Stimulated activated CD8-positive, alpha-beta memory T cell treated with anti-CD3 and anti-CD28 coated beads, Interleukin-12 subunit alpha, Interleukin-12 subunit beta, amount 100 ng/mL, for 24 hours (primary cell): ENCODE results near the gene C1orf105.

Source experiments
- DNase-seq: peaks from one replicate; pipeline ENCODE4 v3.0.0-alpha.2; 2020; ENCODE audit errors: extremely low read depth

The C1orf105 gene

DNA sequence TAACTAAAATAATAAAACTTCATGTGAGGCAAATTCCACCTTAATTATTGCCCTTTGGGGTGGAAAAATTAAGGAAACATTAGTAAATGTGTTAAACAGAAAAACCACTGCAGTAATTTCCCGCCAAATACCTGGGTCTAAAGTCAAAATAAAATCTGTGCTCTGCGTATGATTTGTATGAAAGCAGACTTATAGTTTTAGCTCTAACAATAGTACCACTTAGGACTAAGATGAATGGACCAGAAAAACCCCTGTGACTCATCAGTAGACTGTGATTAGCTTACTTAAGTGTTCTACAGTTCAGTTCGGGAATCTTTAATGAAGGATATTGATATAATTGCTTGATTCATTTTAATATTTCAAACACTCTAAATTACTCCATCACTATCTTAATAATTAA is 23.3 kb upstream of the C1orf105 start:
- no peak for DNase-seq

DNA sequence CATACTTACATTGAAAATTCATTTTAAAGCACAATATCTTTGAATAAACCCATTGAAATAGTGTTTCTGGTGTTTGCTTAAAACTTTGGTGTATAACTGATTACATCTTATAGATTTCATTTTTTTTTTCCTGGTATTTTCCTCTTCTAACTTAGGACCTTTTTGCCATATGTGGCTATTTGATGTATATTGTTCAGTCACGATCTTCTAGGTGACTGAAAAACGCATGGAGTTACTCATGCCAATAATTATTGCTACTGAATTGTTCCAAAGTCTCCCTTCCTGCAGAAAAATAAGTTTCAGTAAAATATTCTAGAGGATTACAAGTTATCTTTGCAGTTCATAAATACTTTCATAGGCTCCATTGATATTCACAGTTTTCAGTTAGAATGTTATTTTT is 22.9 kb upstream of the C1orf105 start:
- DNase-seq = no peak

- no peak for DNase-seq
Measured at GRCh38 chr1:172398193-172398592, 22.3 kb upstream of the C1orf105 start.

- DNase-seq = no peak
Measured at GRCh38 chr1:172398970-172399755, 21.3 kb upstream of the C1orf105 start.

- DNase-seq = no peak
Measured at GRCh38 chr1:172399756-172400721, 20.4 kb upstream of the C1orf105 start.

- no peak for DNase-seq
Measured at GRCh38 chr1:172400722-172401105, 19.8 kb upstream of the C1orf105 start.

- DNase-seq = no peak
Measured at GRCh38 chr1:172401477-172401876, 19.0 kb upstream of the C1orf105 start.

GRCh38 chr1:172401892-172402291 is 18.6 kb upstream of the C1orf105 start:
- no peak for DNase-seq

GRCh38 chr1:172402878-172403569 is 17.5 kb upstream of the C1orf105 start:
- no peak for DNase-seq

GRCh38 chr1:172404121-172404520 is 16.4 kb upstream of the C1orf105 start:
- DNase-seq = no peak

DNA sequence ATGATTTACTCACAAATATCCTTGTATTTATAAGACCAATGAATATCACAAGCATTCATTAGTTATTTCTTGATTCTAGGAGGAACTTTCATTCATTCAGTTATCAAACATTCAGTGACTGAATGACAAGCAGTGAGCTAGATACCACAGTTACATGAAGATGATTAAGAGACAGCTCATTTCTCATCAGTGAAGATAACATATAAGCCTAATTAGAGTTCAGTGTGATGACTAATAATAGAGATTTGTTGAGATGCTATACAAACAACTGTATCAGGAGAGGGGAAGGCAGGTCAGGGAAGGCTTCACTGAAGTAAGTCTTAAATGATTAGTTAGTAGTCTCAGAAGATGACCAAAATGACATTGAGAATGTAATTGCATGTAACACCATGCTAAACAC is 14.6 kb upstream of the C1orf105 start:
- no peak for DNase-seq

DNA sequence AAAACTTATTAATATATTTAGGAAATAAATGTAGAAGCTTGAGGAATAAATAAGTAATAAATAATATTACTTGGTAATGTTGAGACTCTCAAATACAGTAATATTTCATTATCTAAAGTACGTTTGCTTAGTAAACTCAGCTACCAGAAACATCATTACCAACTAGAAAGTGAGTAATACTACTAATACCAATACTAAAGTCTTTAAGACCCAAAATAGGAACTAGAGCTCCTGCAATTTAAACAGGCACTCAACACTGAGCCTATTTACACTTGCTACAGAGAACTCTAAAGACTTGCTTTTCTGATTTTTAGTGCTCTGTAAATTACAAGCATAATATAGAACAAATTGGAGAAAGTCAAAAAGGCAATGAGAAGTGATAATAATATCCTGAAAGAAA is 13.5 kb upstream of the C1orf105 start:
- DNase-seq = no peak

DNA sequence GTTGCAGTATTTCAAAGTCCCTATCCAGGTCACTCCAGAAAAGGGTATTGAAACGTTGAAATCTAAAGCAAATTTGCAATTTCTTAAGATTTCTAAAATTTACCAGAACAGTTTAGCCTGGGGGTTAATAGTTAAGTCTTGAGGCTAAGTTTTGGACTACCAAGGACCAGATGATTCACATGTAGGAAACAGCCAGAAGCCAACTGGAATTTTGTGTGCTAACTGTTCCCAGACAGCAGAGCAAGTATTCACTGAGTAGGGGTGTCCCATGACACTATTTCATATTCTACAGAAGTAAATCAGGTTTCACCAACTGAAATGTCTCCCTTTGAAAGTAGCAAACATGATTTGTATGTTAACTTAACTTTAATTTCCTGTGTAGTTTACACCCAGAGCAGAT is 11.5 kb upstream of the C1orf105 start:
- DNase-seq = no peak

- DNase-seq = no peak
Measured at GRCh38 chr1:172410027-172410426, 10.5 kb upstream of the C1orf105 start.

GRCh38 chr1:172411791-172412338 is 8.6 kb upstream of the C1orf105 start:
- no peak for DNase-seq

DNA sequence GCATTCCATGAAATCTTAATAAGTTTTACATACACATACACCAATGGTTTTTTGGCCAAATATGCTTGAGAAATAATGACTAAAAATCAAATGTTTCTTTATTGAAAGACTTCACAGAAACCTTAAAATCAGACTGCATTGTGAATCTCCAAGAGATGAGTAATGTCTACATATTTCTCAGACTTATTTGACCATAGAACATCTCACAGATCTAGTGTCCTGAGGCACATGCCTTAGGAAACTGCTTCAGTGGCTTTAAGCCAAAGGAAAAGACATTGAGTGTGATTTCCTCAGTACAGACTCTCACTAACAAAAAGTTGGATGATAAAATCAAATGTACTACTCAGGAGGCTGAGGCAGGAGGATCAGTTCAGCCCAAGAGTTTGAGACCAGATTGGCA is 6.2 kb upstream of the C1orf105 start:
- no peak for DNase-seq

DNA sequence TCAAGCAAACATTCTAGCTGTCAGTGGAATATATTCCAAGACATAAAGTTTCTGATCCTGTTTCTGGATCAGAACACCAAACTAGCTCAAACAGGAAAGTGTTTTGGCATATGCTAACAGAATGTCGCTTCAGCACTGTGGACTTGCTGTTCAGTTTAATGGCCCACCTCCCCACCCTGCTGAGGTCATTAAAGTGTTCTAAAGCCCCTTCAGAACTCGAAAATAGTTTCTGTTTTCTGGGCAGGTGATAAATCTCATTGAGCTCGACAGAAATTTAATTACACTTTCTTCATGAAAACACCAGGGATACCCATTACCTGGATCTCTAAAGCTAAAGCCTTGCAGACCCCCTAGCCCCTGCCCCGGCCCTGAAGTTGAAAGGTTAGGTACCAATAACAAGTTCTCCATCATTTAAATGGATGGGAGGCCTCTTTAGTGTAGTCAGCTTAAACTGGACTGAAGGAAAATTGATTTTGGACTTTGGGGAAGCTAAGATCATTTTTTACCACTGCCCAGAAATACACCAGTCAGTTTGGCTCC is 3.9 kb upstream of the C1orf105 start:
- no peak for DNase-seq

DNA sequence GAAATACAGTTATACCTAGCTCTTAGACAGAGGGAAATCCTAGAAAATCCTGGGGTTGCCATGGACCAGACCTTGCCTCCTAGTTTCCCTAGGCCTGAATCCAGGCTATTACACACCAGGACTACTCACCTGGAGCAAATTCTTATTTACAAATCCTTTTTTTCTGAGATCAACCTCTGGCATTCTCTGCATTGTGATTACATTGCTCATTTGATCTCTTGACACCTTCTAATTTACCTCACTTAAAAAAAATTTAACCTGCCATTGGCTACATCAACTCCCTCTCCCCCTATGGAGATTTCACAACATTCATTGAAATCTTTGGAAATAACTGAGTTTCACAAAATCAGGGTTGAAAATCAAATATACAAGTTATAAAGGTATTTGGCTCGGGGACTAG is 2.9 kb upstream of the C1orf105 start:
- DNase-seq = no peak

GRCh38 chr1:172421974-172422604 is 1.6 kb downstream of the C1orf105 start:
- no peak for DNase-seq

DNA sequence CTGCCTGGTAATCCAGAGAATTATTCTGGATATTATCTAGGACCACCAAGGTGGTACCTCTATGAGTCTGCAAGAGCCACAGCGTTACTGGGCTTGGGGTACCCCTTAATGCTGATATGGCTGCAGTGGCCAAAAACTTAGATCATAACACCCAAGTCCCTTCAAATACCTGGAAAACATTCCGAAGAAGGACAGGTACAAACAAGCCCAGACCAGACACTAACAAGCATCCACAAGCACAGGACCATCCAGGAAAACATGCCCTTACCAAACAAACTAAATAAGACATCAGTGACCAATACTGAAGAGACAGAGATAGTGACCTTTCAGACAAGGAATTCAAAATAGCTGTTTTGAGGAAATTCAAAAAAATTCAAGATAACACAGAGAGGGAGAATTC is 2.9 kb downstream of the C1orf105 start:
- DNase-seq = no peak

- no peak for DNase-seq
Measured at GRCh38 chr1:172425339-172425738, 4.9 kb downstream of the C1orf105 start.
